Epithelial cell of proximal tubule (primary cell): Measurements from ENCODE around the gene QRFP. TPM values are rescaled to one million over a fixed set of nuclear protein-coding genes. Genes with fewer than 3 reads are reported as not detected.
A peak's percentile ranks its signal among the peaks of the same experiment; 100 is the strongest.

Experiments used
- DNase-seq: peaks from one replicate; pipeline ENCODE4 v3.0.0-alpha.2; 2011; ENCODE audit warnings: low read depth
- H3K4me3 ChIP-seq: 2 replicates; pipeline ENCODE4 v1.5.1; 2011; ENCODE audit warnings: low read depth, mild to moderate bottlenecking, low read length
- total RNA-seq: library from RNA; depleted of rRNA; stranded (reverse); fragments of >200 nt; gene quantifications from 2 replicates; pipeline ENCODE4 v1.2.3, GENCODE V29; 2015
- TF ChIP-seq, protein P1 (sequence below): conservative IDR thresholded peaks from 2 replicates; pipeline ENCODE4 v1.5.1; 2012; ENCODE audit warnings: low read depth, mild to moderate bottlenecking, low read length

QRFP gene
- total RNA-seq, 1 donor from 2014 or later = not detected

DNA sequence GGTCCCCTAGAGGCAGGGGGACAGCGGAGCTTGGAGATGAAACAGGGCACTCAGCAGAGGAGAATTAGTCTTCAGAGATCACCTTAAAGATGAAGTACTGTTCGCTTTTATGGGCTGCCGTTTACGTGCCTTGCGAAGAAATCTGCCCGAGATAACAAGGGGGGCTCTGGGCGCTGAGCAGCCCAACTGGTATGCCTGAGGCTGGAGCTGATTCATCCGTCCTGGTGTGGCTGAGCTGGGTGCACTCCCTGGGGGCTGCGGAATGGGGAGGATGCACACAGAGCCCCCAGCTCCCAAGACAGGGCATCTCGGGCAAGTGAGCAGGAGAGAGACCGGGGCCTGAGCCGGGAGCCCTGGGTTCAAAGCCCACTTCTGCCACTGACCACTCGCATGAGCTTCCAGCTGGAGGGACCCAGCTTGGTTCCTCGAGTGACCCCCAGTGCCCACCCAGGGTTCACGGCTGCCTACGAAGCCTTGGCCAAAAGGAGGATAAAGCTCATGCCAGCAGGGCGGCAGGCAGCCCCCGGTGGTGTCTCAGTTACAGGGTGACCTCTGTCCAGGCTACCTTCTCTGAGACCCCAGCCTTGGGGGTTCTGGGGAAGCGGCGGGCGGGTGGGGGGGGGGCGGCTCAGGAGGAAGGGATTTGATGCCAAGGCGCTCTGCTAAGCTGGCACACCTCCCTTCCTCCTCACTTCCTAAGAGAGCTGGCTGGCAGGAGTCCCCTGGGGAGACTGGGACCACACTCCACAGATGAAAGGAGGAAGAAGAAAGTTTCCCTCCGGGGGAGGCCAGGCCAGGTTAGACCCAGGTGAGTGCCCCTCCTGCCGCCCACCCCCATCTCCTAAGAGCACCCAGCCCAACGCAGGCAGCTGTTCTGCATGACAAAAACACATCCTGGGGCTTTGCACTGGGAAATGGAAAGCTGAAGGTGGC lies 36.8 kb upstream of the QRFP start:
- no peak overlapping the region for H3K4me3 ChIP-seq
- TF ChIP-seq, protein P1, sequence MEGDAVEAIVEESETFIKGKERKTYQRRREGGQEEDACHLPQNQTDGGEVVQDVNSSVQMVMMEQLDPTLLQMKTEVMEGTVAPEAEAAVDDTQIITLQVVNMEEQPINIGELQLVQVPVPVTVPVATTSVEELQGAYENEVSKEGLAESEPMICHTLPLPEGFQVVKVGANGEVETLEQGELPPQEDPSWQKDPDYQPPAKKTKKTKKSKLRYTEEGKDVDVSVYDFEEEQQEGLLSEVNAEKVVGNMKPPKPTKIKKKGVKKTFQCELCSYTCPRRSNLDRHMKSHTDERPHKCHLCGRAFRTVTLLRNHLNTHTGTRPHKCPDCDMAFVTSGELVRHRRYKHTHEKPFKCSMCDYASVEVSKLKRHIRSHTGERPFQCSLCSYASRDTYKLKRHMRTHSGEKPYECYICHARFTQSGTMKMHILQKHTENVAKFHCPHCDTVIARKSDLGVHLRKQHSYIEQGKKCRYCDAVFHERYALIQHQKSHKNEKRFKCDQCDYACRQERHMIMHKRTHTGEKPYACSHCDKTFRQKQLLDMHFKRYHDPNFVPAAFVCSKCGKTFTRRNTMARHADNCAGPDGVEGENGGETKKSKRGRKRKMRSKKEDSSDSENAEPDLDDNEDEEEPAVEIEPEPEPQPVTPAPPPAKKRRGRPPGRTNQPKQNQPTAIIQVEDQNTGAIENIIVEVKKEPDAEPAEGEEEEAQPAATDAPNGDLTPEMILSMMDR = peak; percentile 1
- no peak for DNase-seq

GRCh38 chr9:130932255-130933079 lies 35.9 kb upstream of the QRFP start:
- DNase-seq = no peak

GRCh38 chr9:130931508-130932254 lies 35.1 kb upstream of the QRFP start:
- no peak for DNase-seq
- TF ChIP-seq, protein P1 = no peak
- H3K4me3 ChIP-seq = no peak overlapping the region

More at GRCh38 chr9:130932255-130933079, 35.9 kb upstream of the QRFP start:
- no peak overlapping the region for H3K4me3 ChIP-seq
- TF ChIP-seq, protein P1 = peak; percentile 10

DNA sequence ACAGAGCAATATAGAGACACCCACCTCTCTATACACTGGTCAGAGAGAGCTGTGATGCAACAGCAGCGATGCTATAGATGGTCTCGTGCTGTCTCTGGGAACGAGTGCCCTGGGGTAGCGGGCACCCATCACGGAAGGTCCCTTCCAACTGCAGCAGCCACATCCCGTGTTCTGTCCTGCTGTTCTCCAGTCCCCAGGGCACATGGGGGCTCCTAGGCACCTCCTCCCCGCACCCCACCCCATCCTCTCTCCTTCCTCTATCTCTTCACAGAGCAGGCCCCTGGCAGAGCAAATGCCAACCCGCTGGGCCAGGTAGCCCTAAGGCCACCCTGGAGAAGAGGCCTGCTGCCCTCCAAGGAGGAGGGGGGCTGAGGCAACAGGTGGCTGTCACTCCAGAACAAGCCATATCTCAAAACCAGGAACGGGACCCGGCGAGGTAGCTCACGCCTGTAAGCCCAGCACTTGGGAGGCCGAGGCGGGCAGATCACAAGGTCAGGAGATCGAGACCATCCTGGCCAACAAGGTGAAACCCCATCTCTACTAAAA lies 34.3 kb upstream of the QRFP start:
- DNase-seq = no peak
- no peak overlapping the region for H3K4me3 ChIP-seq
- TF ChIP-seq, protein P1 = no peak

DNA sequence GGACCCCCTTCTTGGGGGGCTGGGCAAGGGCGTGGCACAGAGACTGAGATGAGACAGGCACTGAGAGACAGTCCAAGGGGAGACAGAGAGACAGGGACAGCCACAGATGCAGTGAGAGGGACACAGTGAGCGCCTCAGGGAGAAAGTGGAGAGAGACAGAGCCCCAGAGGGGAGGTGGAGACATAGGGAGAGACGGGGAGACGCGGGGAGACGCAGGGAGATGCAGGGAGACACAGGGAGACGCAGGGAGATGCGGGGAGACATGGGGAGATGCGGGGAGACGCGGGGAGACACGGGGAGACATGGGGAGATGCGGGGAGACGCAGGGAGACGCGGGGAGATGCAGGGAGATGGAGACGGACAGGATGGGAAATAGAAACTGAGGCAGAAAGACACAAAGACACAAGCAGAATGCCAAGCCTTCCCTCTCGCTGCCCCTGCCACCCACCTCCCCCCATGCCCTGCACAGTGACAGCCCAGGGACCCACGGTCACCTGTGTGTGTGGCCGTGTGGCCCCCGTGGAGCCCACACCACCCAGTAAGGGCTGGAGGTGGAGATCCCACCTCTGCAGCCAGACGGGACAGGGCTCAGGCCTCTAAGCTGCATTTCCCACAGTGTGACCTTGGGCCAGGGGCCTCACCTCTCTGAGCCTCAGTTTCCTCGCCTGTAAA lies 33.7 kb upstream of the QRFP start:
- TF ChIP-seq, protein P1 = no peak
- DNase-seq = no peak
- H3K4me3 ChIP-seq = no peak overlapping the region

DNA sequence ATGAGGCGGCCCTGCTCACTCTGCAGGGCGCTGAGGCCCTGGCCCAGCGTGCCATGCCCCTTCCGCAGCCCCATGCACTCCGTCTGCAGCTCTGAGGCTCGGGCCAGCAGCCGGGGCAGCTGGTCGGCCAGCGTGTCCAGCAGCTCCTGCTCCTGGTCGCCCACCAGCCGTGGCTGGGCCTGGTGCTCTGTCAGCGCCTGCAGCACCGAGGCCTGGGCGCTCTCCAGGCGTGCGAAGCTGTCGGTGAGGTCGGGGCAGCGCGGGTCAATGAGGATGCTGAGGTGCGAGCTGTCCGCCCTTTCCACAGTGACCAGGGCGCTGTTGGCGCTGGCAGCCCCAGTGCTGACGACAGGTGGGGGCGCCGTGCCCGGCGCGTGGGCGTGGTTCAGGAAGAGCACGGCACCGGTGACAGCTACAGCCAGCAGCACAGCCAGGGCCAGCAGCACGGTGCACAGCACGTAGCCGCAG lies 33.0 kb upstream of the QRFP start:
- DNase-seq = no peak
- H3K4me3 ChIP-seq = no peak overlapping the region
- TF ChIP-seq, protein P1 = no peak
